Lower leg skin (tissue), 3 donors: Measurements from ENCODE around the gene SRD5A3.

Experiments used
- CTCF ChIP-seq, 3 donors: fragments of 450-650 bp; IDR thresholded peaks; one replicate each; pipeline ENCODE4 v1.5.1; 2016; ENCODE audit warnings: antibody characterized with exemption in 3 of 3, mild to moderate bottlenecking in 3 of 3, moderate library complexity in 2 of 3
- POLR2A ChIP-seq, 2 donors: fragments of 450-650 bp; IDR thresholded peaks; one replicate each; pipeline ENCODE4 v1.6.1; 2016 to 2017; ENCODE audit warnings: antibody characterized with exemption in 2 of 2, mild to moderate bottlenecking in 1 of 2, moderate library complexity in 1 of 2

DNA sequence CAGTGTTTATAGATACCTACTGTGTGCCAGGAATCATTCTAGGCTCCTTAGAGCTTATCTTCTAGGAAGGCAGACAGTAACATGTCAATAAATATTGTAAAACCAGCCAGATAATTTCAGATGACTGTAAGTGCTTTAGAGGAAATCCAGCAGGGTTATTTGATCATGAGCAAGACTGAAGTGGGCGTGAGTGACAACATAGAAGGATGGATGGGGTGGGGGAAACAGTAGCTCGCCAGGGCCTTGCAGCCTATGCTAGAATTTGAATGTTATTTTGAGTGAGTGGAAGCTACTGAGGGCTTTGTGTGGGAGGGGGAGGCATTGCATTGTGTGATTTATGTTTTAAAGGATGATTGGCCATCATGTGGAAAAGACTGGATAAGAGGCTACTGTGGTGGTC, 6.7 kb downstream of the SRD5A3 start:
- TF ChIP-seq CTCF (IDR thresholded peaks at IDR 0.05) (no peak), POLR2A (IDR thresholded peaks at IDR 0.05) (no peak)
